Progenitor cell of endocrine pancreas (in vitro differentiated cells): Measurements from ENCODE around the gene SOX9. TPM values are rescaled to one million over a fixed set of nuclear protein-coding genes. Genes with fewer than 3 reads are reported as not detected.

Experiments used
- DNase-seq: peaks from one replicate; pipeline ENCODE4 v3.0.0; 2021; ENCODE audit warnings: low spot score; ENCODE audit not compliant: unreplicated experiment
- H3K27ac Mint-ChIP-seq: 2 replicates; pipeline ENCODE4 v1.8.0; 2021; ENCODE audit warnings: mild to moderate bottlenecking, moderate library complexity, mixed read lengths
- H3K27me3 Mint-ChIP-seq: 2 replicates; pipeline ENCODE4 v1.8.0; 2021; ENCODE audit warnings: mixed read lengths
- H3K36me3 Mint-ChIP-seq: 2 replicates; pipeline ENCODE4 v1.8.0; 2022; ENCODE audit warnings: mixed read lengths; ENCODE audit not compliant: insufficient read depth
- H3K4me1 Mint-ChIP-seq: 2 replicates; pipeline ENCODE4 v1.8.0; 2021; ENCODE audit warnings: low read depth, mixed read lengths
- H3K4me3 Mint-ChIP-seq: 2 replicates; pipeline ENCODE4 v1.8.0; 2021; ENCODE audit warnings: low read depth, mild to moderate bottlenecking, moderate library complexity, mixed read lengths
- H3K9me3 Mint-ChIP-seq: 2 replicates; pipeline ENCODE4 v1.8.0; 2021; ENCODE audit warnings: low read depth, mixed read lengths
- total RNA-seq: library from RNA; stranded (reverse); gene quantifications from 2 replicates; pipeline ENCODE4 v1.2.1, GENCODE V29; 2021
- TF ChIP-seq, protein P1 (sequence below): fragments of 200-600 bp; sonication (generic); IDR thresholded peaks from one replicate; pipeline ENCODE4 v1.5.0; 2021; ENCODE audit warnings: antibody characterized with exemption, mild to moderate bottlenecking; ENCODE audit not compliant: unreplicated experiment

Gene SOX9
- total RNA-seq, 1 donor from 2014 or later: 219 TPM

DNA sequence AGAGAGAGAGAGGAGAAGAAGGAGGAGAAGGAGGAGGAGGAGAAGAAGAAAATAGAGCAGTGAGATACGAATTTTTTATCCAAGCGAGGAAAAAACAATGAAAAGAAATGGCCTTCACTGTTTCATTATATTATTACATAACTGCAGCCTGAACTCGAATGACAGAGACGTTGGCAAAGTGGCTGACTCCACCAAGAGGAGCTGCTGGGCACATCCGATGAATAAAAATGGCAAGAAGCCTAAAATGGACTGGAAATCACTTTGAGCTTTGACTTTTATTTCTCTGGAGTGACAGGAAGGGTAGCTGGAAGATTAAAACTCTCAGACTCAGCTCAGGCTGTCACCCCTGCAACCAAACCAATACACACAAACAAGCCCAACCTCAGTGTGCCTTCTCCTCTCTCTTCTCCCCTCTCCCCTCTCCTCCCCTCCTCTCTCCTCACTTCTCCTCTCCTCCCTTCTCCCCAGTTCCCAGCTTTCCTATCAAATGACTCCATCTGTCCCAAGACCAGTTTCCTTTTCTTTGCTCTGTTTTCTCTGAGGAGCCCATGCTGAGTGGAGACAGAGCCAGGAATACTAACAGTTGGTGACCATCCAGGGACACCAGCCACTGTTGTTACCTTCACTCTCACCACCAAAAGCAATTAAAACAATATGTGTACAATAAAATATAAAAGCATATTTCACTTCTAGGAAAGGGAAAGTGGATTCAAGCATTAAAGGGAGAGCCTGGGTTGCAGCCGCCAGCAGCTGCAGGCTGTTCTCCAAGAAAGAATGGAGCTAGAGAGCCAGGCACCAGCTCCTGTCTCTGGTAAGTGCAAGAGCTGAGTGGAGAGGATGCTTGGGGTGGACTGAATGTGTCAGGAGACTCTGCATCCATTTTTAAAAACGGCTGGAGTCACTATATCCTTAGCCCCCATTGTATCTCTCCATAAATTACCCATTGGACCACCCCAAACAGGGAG is 51.2 kb downstream of the SOX9 start:
- Mint-ChIP-seq H3K4me3 (no peak overlapping the region), H3K27ac (no peak overlapping the region), H3K9me3 (no peaks in the 10 kb centered on the region), H3K36me3 (no peaks in the 10 kb centered on the region), H3K4me1 (peaks cover 15% of the 10 kb centered on the region), H3K27me3 (peaks cover 19% of the 10 kb centered on the region)
- DNase-seq: no peak
- TF ChIP-seq, protein P1, sequence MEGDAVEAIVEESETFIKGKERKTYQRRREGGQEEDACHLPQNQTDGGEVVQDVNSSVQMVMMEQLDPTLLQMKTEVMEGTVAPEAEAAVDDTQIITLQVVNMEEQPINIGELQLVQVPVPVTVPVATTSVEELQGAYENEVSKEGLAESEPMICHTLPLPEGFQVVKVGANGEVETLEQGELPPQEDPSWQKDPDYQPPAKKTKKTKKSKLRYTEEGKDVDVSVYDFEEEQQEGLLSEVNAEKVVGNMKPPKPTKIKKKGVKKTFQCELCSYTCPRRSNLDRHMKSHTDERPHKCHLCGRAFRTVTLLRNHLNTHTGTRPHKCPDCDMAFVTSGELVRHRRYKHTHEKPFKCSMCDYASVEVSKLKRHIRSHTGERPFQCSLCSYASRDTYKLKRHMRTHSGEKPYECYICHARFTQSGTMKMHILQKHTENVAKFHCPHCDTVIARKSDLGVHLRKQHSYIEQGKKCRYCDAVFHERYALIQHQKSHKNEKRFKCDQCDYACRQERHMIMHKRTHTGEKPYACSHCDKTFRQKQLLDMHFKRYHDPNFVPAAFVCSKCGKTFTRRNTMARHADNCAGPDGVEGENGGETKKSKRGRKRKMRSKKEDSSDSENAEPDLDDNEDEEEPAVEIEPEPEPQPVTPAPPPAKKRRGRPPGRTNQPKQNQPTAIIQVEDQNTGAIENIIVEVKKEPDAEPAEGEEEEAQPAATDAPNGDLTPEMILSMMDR: no peak

DNA sequence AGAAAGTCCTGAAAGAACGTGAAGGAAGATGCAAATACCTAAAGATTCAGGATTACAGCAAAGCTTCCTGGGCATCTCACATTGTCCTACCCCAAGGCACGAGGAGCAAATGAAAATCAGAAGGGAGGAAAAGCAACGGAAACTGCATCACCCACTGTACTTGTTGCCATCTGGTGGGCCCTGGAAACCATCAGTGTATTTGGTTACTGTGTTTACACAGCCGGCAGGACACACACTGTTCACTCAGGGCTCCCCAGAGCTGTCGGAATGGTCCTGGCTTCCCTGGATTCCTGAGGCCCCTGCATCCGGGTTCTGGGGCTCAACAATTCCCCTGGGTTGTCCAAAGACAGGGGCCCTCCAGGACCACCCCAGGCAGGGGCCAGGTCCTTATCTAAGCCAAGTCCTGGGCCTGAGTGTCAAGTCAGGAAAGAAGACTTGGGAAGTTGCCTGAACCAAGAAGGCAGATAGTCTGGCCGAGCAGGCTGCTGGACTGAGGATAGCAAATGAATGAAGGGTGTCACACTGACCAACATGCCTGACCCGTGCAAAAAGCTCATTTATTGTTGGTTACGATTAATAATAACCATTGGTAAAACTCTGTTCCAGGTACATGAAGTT is 52.8 kb downstream of the SOX9 start:
- H3K27ac Mint-ChIP-seq: no peak overlapping the region
- H3K9me3 Mint-ChIP-seq: no peaks in the 10 kb centered on the region
- H3K36me3 Mint-ChIP-seq: no peaks in the 10 kb centered on the region
- peak; percentile 13 for DNase-seq
- H3K27me3 Mint-ChIP-seq: peaks cover 12% of the 10 kb centered on the region
- no peak overlapping the region for H3K4me3 Mint-ChIP-seq
- peaks cover 17% of the 10 kb centered on the region for H3K4me1 Mint-ChIP-seq
- TF ChIP-seq, protein P1: no peak

DNA sequence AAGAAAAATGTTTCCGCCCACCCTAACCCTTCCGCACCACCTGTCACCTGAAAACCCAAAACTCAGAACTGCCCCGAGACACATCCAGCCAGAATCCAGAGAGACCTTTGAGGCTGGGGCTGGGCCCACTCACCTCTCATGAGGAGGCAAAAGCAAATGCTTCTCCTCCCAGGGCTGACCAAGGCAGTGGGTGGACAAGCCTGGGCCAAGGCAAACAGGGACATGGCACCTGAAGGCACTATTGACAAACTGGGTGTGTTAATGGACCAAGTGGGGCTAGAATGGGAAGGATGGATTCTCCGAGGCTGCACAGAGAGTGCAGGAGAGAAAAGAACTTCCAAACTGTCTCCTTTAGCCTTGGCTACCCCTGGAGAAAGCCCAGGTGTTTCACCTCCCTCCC is 54.4 kb downstream of the SOX9 start:
- TF ChIP-seq, protein P1: no peak
- H3K36me3 Mint-ChIP-seq: no peaks in the 10 kb centered on the region
- no peak overlapping the region for H3K27ac Mint-ChIP-seq
- H3K27me3 Mint-ChIP-seq: peaks cover 12% of the 10 kb centered on the region
- no peaks in the 10 kb centered on the region for H3K9me3 Mint-ChIP-seq
- peaks cover 17% of the 10 kb centered on the region for H3K4me1 Mint-ChIP-seq
- H3K4me3 Mint-ChIP-seq: no peak overlapping the region
- DNase-seq: no peak
